22Rv1 (cell line): Measurements from ENCODE around the gene SRRD.

Source experiments
- CTCF ChIP-seq: fragments of 450-650 bp; IDR thresholded peaks from 2 replicates; pipeline ENCODE4 v1.5.1; 2017; ENCODE audit warnings: mild to moderate bottlenecking
- ZFX ChIP-seq: fragments of 450-650 bp; IDR thresholded peaks from 2 replicates; pipeline ENCODE4 v1.6.1; 2017; ENCODE audit warnings: antibody characterized with exemption, borderline replicate concordance

GRCh38 chr22:26536762-26537134, 53.1 kb downstream of the SRRD start:
- TF ChIP-seq CTCF (no peak), ZFX (no peak)
